Thymus (tissue), 11 donors: Measurements from ENCODE around the gene TRIM8. TPM values are rescaled to one million over a fixed set of nuclear protein-coding genes. Genes with fewer than 3 reads are reported as not detected.
A peak's percentile ranks its signal among the peaks of the same experiment; 100 is the strongest.
"Not testable (repeated sequence)": the region's sequence is repeated elsewhere in the genome, so short reads cannot be mapped to it uniquely, and the experiment has no call there.

Source experiments
- DNase-seq, 9 donors: peaks; one replicate each; pipeline ENCODE4 v3.0.0-alpha.2; 2013; ENCODE audit warnings: low spot score in 9 of 9, low read depth in 6 of 9, missing footprints in 1 of 9
- H3K27ac ChIP-seq, 2 donors: one replicate each; pipeline ENCODE4 v1.5.1; 2013; ENCODE audit warnings: control low read depth in 1 of 2, low read depth in 1 of 2, low read length in 1 of 2, mild to moderate bottlenecking in 1 of 2, moderate library complexity in 1 of 2
- H3K27me3 ChIP-seq, 2 donors: one replicate each; pipeline ENCODE4 v1.5.1; 2013; ENCODE audit warnings: low read length in 1 of 2; ENCODE audit not compliant: control insufficient read depth in 2 of 2, insufficient read depth in 1 of 2
- H3K36me3 ChIP-seq, 2 donors: one replicate each; pipeline ENCODE4 v1.5.1; 2013; ENCODE audit warnings: low read length in 1 of 2, mild to moderate bottlenecking in 1 of 2, moderate library complexity in 1 of 2; ENCODE audit not compliant: control insufficient read depth in 2 of 2, insufficient read depth in 2 of 2
- H3K4me1 ChIP-seq, 2 donors: one replicate each; pipeline ENCODE4 v1.5.1; 2013; ENCODE audit warnings: low read length in 2 of 2; ENCODE audit not compliant: control insufficient read depth in 2 of 2, insufficient read depth in 2 of 2
- H3K4me3 ChIP-seq, 2 donors: one replicate each; pipeline ENCODE4 v1.5.1; 2013; ENCODE audit warnings: low read length in 2 of 2, control low read depth in 1 of 2, mild to moderate bottlenecking in 1 of 2
- H3K9me3 ChIP-seq, 2 donors: one replicate each; pipeline ENCODE4 v1.5.1; 2013; ENCODE audit warnings: low read length in 1 of 2, mild to moderate bottlenecking in 1 of 2; ENCODE audit not compliant: control insufficient read depth in 2 of 2, insufficient read depth in 1 of 2
- WGBS: extraction: QIAGEN DNeasy Blood & Tissue Kit; methylation state at CpG from one replicate; pipeline ENCODE4 v1.1.7; 2013; 5-methylcytosine and 5-hydroxymethylcytosine counted together
- polyA plus RNA-seq: library from polyadenylated mRNA; stranded (reverse); fragments of 200-250 nt; gene quantifications from one replicate; pipeline ENCODE4 v1.2.3, GENCODE V29; 2013
- total RNA-seq: library from RNA; stranded (reverse); fragments of 120-200 nt; gene quantifications from one replicate; pipeline ENCODE4 v1.2.4, GENCODE V29; 2013
- donor health status: healthy.

Gene TRIM8
- total and polyA plus RNA-seq, 2 donors, result 21.7 to 65.5 TPM

DNA sequence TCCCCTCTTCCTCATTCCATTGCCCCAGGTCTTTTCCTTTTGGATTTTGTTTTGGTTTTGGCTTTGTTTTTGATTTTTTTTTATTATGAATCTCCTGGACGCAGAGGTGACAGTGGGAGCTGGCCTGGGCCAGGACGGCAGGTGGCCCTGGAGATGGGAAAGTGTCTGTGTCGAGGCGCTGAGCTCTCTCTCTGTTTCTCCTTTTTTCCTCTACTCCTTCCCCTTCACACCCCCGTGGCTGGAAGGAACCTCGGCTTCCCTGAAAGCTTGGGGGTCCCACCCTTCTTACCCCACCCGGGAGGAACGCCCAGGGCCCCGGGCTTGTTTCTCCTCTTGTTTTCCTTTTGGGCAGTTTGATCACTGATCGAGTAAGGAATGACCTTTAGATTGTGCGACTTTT, 13.2 kb downstream of the TRIM8 start:
- WGBS, result 95% methylated on average over 11 of the region's 11 CpGs
- H3K27ac ChIP-seq, result peak overlapping the region in 1 of 2 donors; percentile 62
- H3K4me1 ChIP-seq, result peaks cover 24 to 61% of the 10 kb centered on the region in 2 donors
- H3K27me3 ChIP-seq, result no peaks in the 10 kb centered on the region
- no peak for DNase-seq
- H3K4me3 ChIP-seq, result no peak overlapping the region
- peaks cover 59 to 60% of the 10 kb centered on the region in 2 donors for H3K36me3 ChIP-seq
- H3K9me3 ChIP-seq, result peaks cover 0 to 16% of the 10 kb centered on the region in 2 donors

GRCh38 chr10:102657984-102658724, 13.9 kb downstream of the TRIM8 start:
- Histone ChIP-seq H3K36me3 (peaks cover 55 to 56% of the 10 kb centered on the region in 2 donors), H3K27ac (peak overlapping the region in 1 of 2 donors; percentile 72), H3K9me3 (peaks cover 0 to 18% of the 10 kb centered on the region in 2 donors), H3K4me3 (no peak overlapping the region), H3K27me3 (no peaks in the 10 kb centered on the region), H3K4me1 (peaks cover 21 to 55% of the 10 kb centered on the region in 2 donors)
- WGBS, result 87% methylated on average over 13 of the region's 13 CpGs
- DNase-seq, result no peak

- no peak for DNase-seq
- 94% methylated on average over 5 of the region's 5 CpGs for WGBS
- H3K4me3 ChIP-seq, result no peak overlapping the region
- H3K9me3 ChIP-seq, result peaks cover 0 to 18% of the 10 kb centered on the region in 2 donors
- H3K36me3 ChIP-seq, result peaks cover 48 to 50% of the 10 kb centered on the region in 2 donors
- no peaks in the 10 kb centered on the region for H3K27me3 ChIP-seq
- H3K27ac ChIP-seq, result peak overlapping the region in 1 of 2 donors; percentile 72
- H3K4me1 ChIP-seq, result peaks cover 21 to 48% of the 10 kb centered on the region in 2 donors
Measured at GRCh38 chr10:102658802-102659201, 14.5 kb downstream of the TRIM8 start.

DNA sequence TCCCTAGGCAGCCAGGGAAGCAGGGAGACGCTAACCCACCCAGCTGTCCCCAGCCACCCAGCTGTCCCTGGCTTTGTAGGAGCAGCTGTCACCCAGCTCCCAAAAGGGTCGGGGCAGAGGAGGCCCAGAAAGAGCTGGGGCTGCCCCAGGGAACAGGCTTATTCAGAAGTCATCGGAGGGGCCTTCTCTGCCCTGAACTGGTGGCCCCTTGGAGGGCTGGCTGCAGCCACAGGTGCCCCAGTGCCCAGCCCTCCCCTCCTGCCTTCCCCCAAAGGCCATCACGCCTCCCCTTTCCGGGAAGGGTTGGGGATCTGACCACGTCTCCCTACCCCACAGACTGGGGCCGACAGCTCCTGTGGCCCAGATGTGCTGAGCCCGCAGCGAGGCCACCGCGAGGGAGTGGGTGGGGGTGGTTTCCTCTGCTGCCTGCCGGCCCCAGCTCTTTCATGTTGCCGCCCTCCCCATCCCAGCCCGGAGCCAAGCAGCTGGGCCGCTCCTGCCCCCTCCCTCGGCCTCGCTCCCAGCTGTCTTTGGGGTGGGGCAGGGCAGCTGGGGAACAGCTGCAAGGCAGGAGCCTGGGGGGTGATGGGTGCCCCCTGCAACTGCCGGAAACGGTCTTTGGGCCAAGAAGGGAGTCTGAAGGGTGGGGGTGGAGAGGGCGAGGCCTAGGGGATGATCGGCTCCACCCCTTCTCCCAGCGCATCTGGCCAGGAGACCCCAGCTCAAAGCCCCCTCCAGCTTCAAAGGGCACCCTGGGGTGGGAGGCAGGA, 16.8 kb downstream of the TRIM8 start:
- 2% methylated on average over 22 of the region's 22 CpGs for WGBS
- peak in 7 of 9 donors; percentile 72 to 95 (median 88) for DNase-seq
- H3K4me3 ChIP-seq, result peak overlapping the region in 1 of 2 donors; percentile 21
- H3K27ac ChIP-seq, result peak overlapping the region; percentile 85 to 91
- H3K4me1 ChIP-seq, result peaks cover 21 to 50% of the 10 kb centered on the region in 2 donors
- H3K27me3 ChIP-seq, result no peaks in the 10 kb centered on the region
- peaks cover 0 to 18% of the 10 kb centered on the region in 2 donors for H3K9me3 ChIP-seq
- H3K36me3 ChIP-seq, result peaks cover 27 to 29% of the 10 kb centered on the region in 2 donors

- Histone ChIP-seq H3K27ac (peak overlapping the region in 1 of 2 donors; percentile 91), H3K36me3 (peaks cover 22 to 24% of the 10 kb centered on the region in 2 donors), H3K9me3 (peaks cover 0 to 18% of the 10 kb centered on the region in 2 donors), H3K27me3 (no peaks in the 10 kb centered on the region), H3K4me3 (peak overlapping the region in 1 of 2 donors; percentile 21), H3K4me1 (peaks cover 21 to 50% of the 10 kb centered on the region in 2 donors)
- WGBS, result 60% methylated on average over 6 of the region's 6 CpGs
- DNase-seq, result no peak
Measured at GRCh38 chr10:102661658-102662028, 17.4 kb downstream of the TRIM8 start.

GRCh38 chr10:102665904-102666509, 21.7 kb downstream of the TRIM8 start:
- H3K36me3 ChIP-seq, result no peaks in the 10 kb centered on the region
- no peak overlapping the region for H3K4me3 ChIP-seq
- no peak overlapping the region for H3K27ac ChIP-seq
- peaks cover 40 to 54% of the 10 kb centered on the region in 2 donors for H3K4me1 ChIP-seq
- 97% methylated on average over 9 of the region's 9 CpGs for WGBS
- no peaks in the 10 kb centered on the region for H3K27me3 ChIP-seq
- H3K9me3 ChIP-seq, result peaks cover 0 to 15% of the 10 kb centered on the region in 2 donors
- DNase-seq, result no peak

DNA sequence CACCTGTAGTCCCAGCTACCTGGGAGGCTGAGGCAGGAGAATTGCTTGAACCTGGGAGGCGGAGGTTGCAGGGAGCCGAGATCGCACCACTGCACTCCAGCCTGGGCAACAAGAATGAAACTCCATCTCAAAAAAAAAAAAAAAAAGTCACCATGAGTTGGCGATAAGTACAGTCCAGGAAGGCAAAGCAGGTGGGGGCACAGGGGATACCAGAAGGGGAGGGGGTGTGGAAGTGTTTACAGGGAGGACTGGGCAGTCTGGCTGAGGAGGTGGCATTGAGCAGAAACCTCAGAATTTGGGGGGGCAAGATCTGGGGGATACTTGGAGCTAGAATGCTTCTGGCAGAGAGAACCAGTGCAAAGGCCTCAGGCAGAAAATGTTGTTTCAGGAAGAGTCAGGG, 23.1 kb downstream of the TRIM8 start:
- not testable (repeated sequence) for H3K27ac ChIP-seq, H3K9me3 ChIP-seq, H3K4me3 ChIP-seq, H3K36me3 ChIP-seq, DNase-seq, H3K27me3 ChIP-seq
- peaks cover 36 to 55% of the 10 kb centered on the region in 2 donors for H3K4me1 ChIP-seq
- WGBS, result 94% methylated on average over 4 of the region's 4 CpGs

- H3K27ac ChIP-seq, result peak overlapping the region; percentile 4 to 60
- WGBS, result 82% methylated on average over 10 of the region's 10 CpGs
- peak in 1 of 9 donors; percentile 51 for DNase-seq
- no peak overlapping the region for H3K4me3 ChIP-seq
- H3K36me3 ChIP-seq, result no peaks in the 10 kb centered on the region
- H3K4me1 ChIP-seq, result peaks cover 47 to 65% of the 10 kb centered on the region in 2 donors
- no peaks in the 10 kb centered on the region for H3K9me3 ChIP-seq
- no peaks in the 10 kb centered on the region for H3K27me3 ChIP-seq
Measured at GRCh38 chr10:102668326-102669107, 24.2 kb downstream of the TRIM8 start.
